ENCODE data around the gene ZNF568. TPM values are rescaled to one million over a fixed set of nuclear protein-coding genes. Genes with fewer than 3 reads are reported as not detected.
A peak's percentile ranks its signal among the peaks of the same experiment; 100 is the strongest.

Gene ZNF568
- total RNA-seq (2012; rRNA removed): 5.9 and 6.3 TPM in 2 replicates

GRCh38 chr19:36915992-36916830 is at the start of gene ZNF568, which contains the start of gene ZNF829:
ZNF568 (plus strand) TSS chr19:36916332; CDS start chr19:36922771, 6,439 bp downstream.
ZNF829 (minus strand) TSS chr19:36916291; CDS start chr19:36915167, 1,124 bp downstream.
- Histone ChIP-seq H3K27me3 (ENCODE audit: control insufficient read depth, insufficient read depth, low read length) (no peaks in the 10 kb centered on the region), H3K4me2 (ENCODE audit: low read length) (peak within 1 kb of the TSS; percentile 81), H3K4me3 (ENCODE audit: low read length) (peak within 1 kb of the TSS; percentile 93), H3K36me3 (ENCODE audit: insufficient read depth, low read length) (peaks cover 44% of the 10 kb centered on the region), H3K4me1 (ENCODE audit: control insufficient read depth, insufficient read depth, low read length) (peaks cover 4% of the 10 kb centered on the region), H3K9ac (ENCODE audit: low read depth, low read length) (peak within 1 kb of the TSS; percentile 98), H3K9me3 (replicated peaks; ENCODE audit: low read length) (no peaks in the 10 kb centered on the region)

- Histone ChIP-seq H3K4me1 (ENCODE audit: control insufficient read depth, insufficient read depth, low read length) (no peaks in the 10 kb centered on the region), H3K27me3 (ENCODE audit: control insufficient read depth, insufficient read depth, low read length) (no peaks in the 10 kb centered on the region), H3K36me3 (ENCODE audit: insufficient read depth, low read length) (peaks cover 24% of the 10 kb centered on the region), H3K4me2 (ENCODE audit: low read length) (no peak overlapping the region), H3K9ac (ENCODE audit: low read depth, low read length) (no peak overlapping the region), H3K9me3 (replicated peaks; ENCODE audit: low read length) (peaks cover 48% of the 10 kb centered on the region), H3K4me3 (ENCODE audit: low read length) (no peak overlapping the region)
Measured at GRCh38 chr19:36876993-36877938, 38.9 kb upstream of the ZNF568 start.

- H3K9me3 ChIP-seq (replicated peaks; ENCODE audit: low read length): peaks cover 85% of the 10 kb centered on the region
Measured at GRCh38 chr19:36891768-36892357, 24.3 kb upstream of the ZNF568 start.

GRCh38 chr19:36894849-36895383 is 21.2 kb upstream of the ZNF568 start:
- Histone ChIP-seq H3K4me2 (ENCODE audit: low read length) (no peak overlapping the region), H3K9me3 (replicated peaks; ENCODE audit: low read length) (peaks cover 75% of the 10 kb centered on the region), H3K9ac (ENCODE audit: low read depth, low read length) (no peak overlapping the region), H3K4me3 (ENCODE audit: low read length) (no peak overlapping the region), H3K4me1 (ENCODE audit: control insufficient read depth, insufficient read depth, low read length) (no peaks in the 10 kb centered on the region), H3K36me3 (ENCODE audit: insufficient read depth, low read length) (peaks cover 57% of the 10 kb centered on the region), H3K27me3 (ENCODE audit: control insufficient read depth, insufficient read depth, low read length) (no peaks in the 10 kb centered on the region)

More at GRCh38 chr19:36891768-36892357, 24.3 kb upstream of the ZNF568 start:
- H3K27me3 ChIP-seq (ENCODE audit: control insufficient read depth, insufficient read depth, low read length): no peaks in the 10 kb centered on the region
- no peaks in the 10 kb centered on the region for H3K4me1 ChIP-seq (ENCODE audit: control insufficient read depth, insufficient read depth, low read length)
- H3K4me3 ChIP-seq (ENCODE audit: low read length): no peak overlapping the region
- H3K4me2 ChIP-seq (ENCODE audit: low read length): no peak overlapping the region
- no peak overlapping the region for H3K9ac ChIP-seq (ENCODE audit: low read depth, low read length)
- H3K36me3 ChIP-seq (ENCODE audit: insufficient read depth, low read length): peaks cover 59% of the 10 kb centered on the region

GRCh38 chr19:36898422-36898821 is 17.7 kb upstream of the ZNF568 start:
- Histone ChIP-seq H3K4me3 (ENCODE audit: low read length) (no peak overlapping the region), H3K9me3 (replicated peaks; ENCODE audit: low read length) (peaks cover 48% of the 10 kb centered on the region), H3K9ac (ENCODE audit: low read depth, low read length) (no peak overlapping the region), H3K27me3 (ENCODE audit: control insufficient read depth, insufficient read depth, low read length) (no peaks in the 10 kb centered on the region), H3K4me1 (ENCODE audit: control insufficient read depth, insufficient read depth, low read length) (no peaks in the 10 kb centered on the region), H3K36me3 (ENCODE audit: insufficient read depth, low read length) (peaks cover 42% of the 10 kb centered on the region), H3K4me2 (ENCODE audit: low read length) (no peak overlapping the region)

- Histone ChIP-seq H3K9me3 (replicated peaks; ENCODE audit: low read length) (no peaks in the 10 kb centered on the region), H3K27me3 (ENCODE audit: control insufficient read depth, insufficient read depth, low read length) (no peaks in the 10 kb centered on the region), H3K36me3 (ENCODE audit: insufficient read depth, low read length) (peaks cover 43% of the 10 kb centered on the region), H3K4me3 (ENCODE audit: low read length) (peak overlapping the region; percentile 93), H3K9ac (ENCODE audit: low read depth, low read length) (peak overlapping the region; percentile 98), H3K4me1 (ENCODE audit: control insufficient read depth, insufficient read depth, low read length) (peaks cover 4% of the 10 kb centered on the region), H3K4me2 (ENCODE audit: low read length) (peak overlapping the region; percentile 81)
Measured at GRCh38 chr19:36916991-36917390, 859 bp downstream of the ZNF568 start.

- Histone ChIP-seq H3K36me3 (ENCODE audit: insufficient read depth, low read length) (peaks cover 41% of the 10 kb centered on the region), H3K4me3 (ENCODE audit: low read length) (no peak overlapping the region), H3K9me3 (replicated peaks; ENCODE audit: low read length) (no peaks in the 10 kb centered on the region)
Measured at GRCh38 chr19:36918090-36918489, 2.0 kb downstream of the ZNF568 start.

GRCh38 chr19:36931684-36932083 is 15.6 kb downstream of the ZNF568 start:
- H3K36me3 ChIP-seq (ENCODE audit: insufficient read depth, low read length): peaks cover 15% of the 10 kb centered on the region
- no peaks in the 10 kb centered on the region for H3K27me3 ChIP-seq (ENCODE audit: control insufficient read depth, insufficient read depth, low read length)
- H3K4me1 ChIP-seq (ENCODE audit: control insufficient read depth, insufficient read depth, low read length): no peaks in the 10 kb centered on the region
- no peak overlapping the region for H3K4me3 ChIP-seq (ENCODE audit: low read length)
- H3K9me3 ChIP-seq (replicated peaks; ENCODE audit: low read length): no peaks in the 10 kb centered on the region
- H3K4me2 ChIP-seq (ENCODE audit: low read length): no peak overlapping the region
- H3K9ac ChIP-seq (ENCODE audit: low read depth, low read length): no peak overlapping the region

More at GRCh38 chr19:36918090-36918489, 2.0 kb downstream of the ZNF568 start:
- Histone ChIP-seq H3K27me3 (ENCODE audit: control insufficient read depth, insufficient read depth, low read length) (no peaks in the 10 kb centered on the region), H3K4me2 (ENCODE audit: low read length) (no peak overlapping the region), H3K4me1 (ENCODE audit: control insufficient read depth, insufficient read depth, low read length) (peaks cover 4% of the 10 kb centered on the region), H3K9ac (ENCODE audit: low read depth, low read length) (no peak overlapping the region)

GRCh38 chr19:36939153-36939552 is 23.0 kb downstream of the ZNF568 start:
- H3K9ac ChIP-seq (ENCODE audit: low read depth, low read length): no peak overlapping the region
- H3K36me3 ChIP-seq (ENCODE audit: insufficient read depth, low read length): peaks cover 51% of the 10 kb centered on the region
- no peak overlapping the region for H3K4me2 ChIP-seq (ENCODE audit: low read length)
- H3K27me3 ChIP-seq (ENCODE audit: control insufficient read depth, insufficient read depth, low read length): no peaks in the 10 kb centered on the region
- no peaks in the 10 kb centered on the region for H3K4me1 ChIP-seq (ENCODE audit: control insufficient read depth, insufficient read depth, low read length)
- peaks cover 4% of the 10 kb centered on the region for H3K9me3 ChIP-seq (replicated peaks; ENCODE audit: low read length)
- no peak overlapping the region for H3K4me3 ChIP-seq (ENCODE audit: low read length)

GRCh38 chr19:36950335-36951119 is 34.4 kb downstream of the ZNF568 start:
- H3K9ac ChIP-seq (ENCODE audit: low read depth, low read length): no peak overlapping the region
- no peaks in the 10 kb centered on the region for H3K27me3 ChIP-seq (ENCODE audit: control insufficient read depth, insufficient read depth, low read length)
- no peaks in the 10 kb centered on the region for H3K4me1 ChIP-seq (ENCODE audit: control insufficient read depth, insufficient read depth, low read length)
- H3K36me3 ChIP-seq (ENCODE audit: insufficient read depth, low read length): peaks cover 40% of the 10 kb centered on the region
- no peak overlapping the region for H3K4me2 ChIP-seq (ENCODE audit: low read length)
- peaks cover 37% of the 10 kb centered on the region for H3K9me3 ChIP-seq (replicated peaks; ENCODE audit: low read length)
- H3K4me3 ChIP-seq (ENCODE audit: low read length): no peak overlapping the region
